HG02588 (cell line): ENCODE results near the gene ITGA5.
A peak's percentile ranks its signal among the peaks of the same experiment; 100 is the strongest.

Experiments
- ATAC-seq: cut with Tn5 transposase; IDR thresholded peaks from one replicate; pipeline ENCODE4 v1.9.1; 2021; ENCODE audit warnings: mild to moderate bottlenecking, moderate library complexity; ENCODE audit not compliant: unreplicated experiment

ITGA5 gene

GRCh38 chr12:54373649-54374561, 45.2 kb downstream of the ITGA5 start:
- no peak for ATAC-seq

GRCh38 chr12:54372113-54372806, 46.8 kb downstream of the ITGA5 start:
- ATAC-seq = no peak

- ATAC-seq = no peak
Observed at GRCh38 chr12:54371328-54372112, 47.5 kb downstream of the ITGA5 start.

GRCh38 chr12:54370171-54370730, 48.8 kb downstream of the ITGA5 start:
- ATAC-seq = no peak

- ATAC-seq = no peak
Observed at GRCh38 chr12:54369597-54370131, 49.4 kb downstream of the ITGA5 start.

GRCh38 chr12:54368709-54369596, 50.1 kb downstream of the ITGA5 start:
- peak; percentile 64 for ATAC-seq

GRCh38 chr12:54368025-54368708, 50.9 kb downstream of the ITGA5 start:
- ATAC-seq = peak; percentile 4

GRCh38 chr12:54364413-54364812, 54.7 kb downstream of the ITGA5 start, which contains the start of gene GPR84:
Gene GPR84 (minus strand): TSS chr12:54364486. CDS start chr12:54363851, 635 bp downstream.
- no peak for ATAC-seq

- no peak for ATAC-seq
Observed at GRCh38 chr12:54363618-54364017, 55.4 kb downstream of the ITGA5 start.

- no peak for ATAC-seq
Observed at GRCh38 chr12:54363047-54363446, 56.0 kb downstream of the ITGA5 start.

GRCh38 chr12:54360717-54361456, 58.2 kb downstream of the ITGA5 start:
- ATAC-seq = no peak

- no peak for ATAC-seq
Observed at GRCh38 chr12:54359762-54360351, 59.2 kb downstream of the ITGA5 start.

GRCh38 chr12:54358945-54359761, 59.9 kb downstream of the ITGA5 start:
- peak; percentile 96 for ATAC-seq

GRCh38 chr12:54358191-54358944, 60.7 kb downstream of the ITGA5 start:
- no peak for ATAC-seq

- ATAC-seq = no peak
Observed at GRCh38 chr12:54357506-54358190, 61.4 kb downstream of the ITGA5 start.

GRCh38 chr12:54356951-54357356, 62.1 kb downstream of the ITGA5 start:
- ATAC-seq = no peak
